Mesendoderm (in vitro differentiated cells): ENCODE data around the gene SCFD2.

Source experiments
- DNase-seq: peaks from one replicate; pipeline ENCODE4 v3.0.0; 2013
- H2AK5ac ChIP-seq: 2 replicates; pipeline ENCODE4 v1.6.1; 2013; ENCODE audit warnings: low read length, inconsistent platforms
- H2BK120ac ChIP-seq: 2 replicates; pipeline ENCODE4 v1.6.1; 2013; ENCODE audit warnings: low read depth, mild to moderate bottlenecking, low read length, moderate library complexity, mixed read lengths
- H2BK15ac ChIP-seq: replicated peaks from 2 replicates; pipeline ENCODE4 v1.6.1; 2013; ENCODE audit warnings: low read depth, mild to moderate bottlenecking, moderate library complexity
- H2BK5ac ChIP-seq: 2 replicates; pipeline ENCODE4 v1.6.1; 2013; ENCODE audit warnings: low read length, inconsistent platforms
- H3K18ac ChIP-seq: 2 replicates; pipeline ENCODE4 v1.6.1; 2013; ENCODE audit warnings: mild to moderate bottlenecking, low read length, mixed read lengths
- H3K23ac ChIP-seq: one replicate; pipeline ENCODE4 v1.6.1; 2013; ENCODE audit warnings: low read length
- H3K27ac ChIP-seq: 2 replicates; pipeline ENCODE4 v1.5.1; 2013; ENCODE audit warnings: low read depth, mild to moderate bottlenecking, inconsistent platforms, low read length, moderate library complexity
- H3K27me3 ChIP-seq: 2 replicates; pipeline ENCODE4 v1.6.1; 2013; ENCODE audit warnings: low read length, control low read depth, mild to moderate bottlenecking, inconsistent platforms; ENCODE audit not compliant: insufficient read depth, poor library complexity
- H3K36me3 ChIP-seq: 2 replicates; pipeline ENCODE4 v1.6.1; 2013; ENCODE audit warnings: low read length, inconsistent platforms; ENCODE audit not compliant: control insufficient read depth, insufficient read depth
- H3K4ac ChIP-seq: one replicate; pipeline ENCODE4 v1.6.1; 2013; ENCODE audit warnings: low read depth, mild to moderate bottlenecking, low read length, moderate library complexity
- H3K4me1 ChIP-seq: 2 replicates; pipeline ENCODE4 v1.6.1; 2013; ENCODE audit warnings: low read depth, low read length, inconsistent platforms; ENCODE audit not compliant: control insufficient read depth
- H3K4me2 ChIP-seq: 2 replicates; pipeline ENCODE4 v1.6.1; 2013; ENCODE audit warnings: low read length
- H3K4me3 ChIP-seq: 2 replicates; pipeline ENCODE4 v1.5.1; 2013; ENCODE audit warnings: mild to moderate bottlenecking, low read length
- H3K56ac ChIP-seq: one replicate; pipeline ENCODE4 v1.6.1; 2013; ENCODE audit warnings: low read length
- H3K79me1 ChIP-seq: 2 replicates; pipeline ENCODE4 v1.6.1; 2013; ENCODE audit warnings: low read length, inconsistent platforms
- H3K79me2 ChIP-seq: 2 replicates; pipeline ENCODE4 v1.6.1; 2013; ENCODE audit warnings: mild to moderate bottlenecking, low read length; ENCODE audit not compliant: control insufficient read depth, insufficient read depth
- H3K9ac ChIP-seq: 2 replicates; pipeline ENCODE4 v1.6.1; 2013; ENCODE audit warnings: low read length, inconsistent platforms
- H4K5ac ChIP-seq: one replicate; pipeline ENCODE4 v1.6.1; 2013; ENCODE audit warnings: low read length
- H4K8ac ChIP-seq: one replicate; pipeline ENCODE4 v1.6.1; 2013; ENCODE audit warnings: low read depth, mild to moderate bottlenecking, control low read depth, low read length, moderate library complexity
- whole genome bisulfite sequencing: extraction: QIAGEN DNeasy Blood & Tissue Kit; methylation state at CpG from one replicate; pipeline ENCODE4 v1.1.7; 2013; ENCODE audit warnings: low lambda C conversion rate, missing lambda C conversion rate; ENCODE audit not compliant: insufficient coverage; ENCODE audit errors: extremely low coverage; 5-methylcytosine and 5-hydroxymethylcytosine counted together

The SCFD2 gene

DNA sequence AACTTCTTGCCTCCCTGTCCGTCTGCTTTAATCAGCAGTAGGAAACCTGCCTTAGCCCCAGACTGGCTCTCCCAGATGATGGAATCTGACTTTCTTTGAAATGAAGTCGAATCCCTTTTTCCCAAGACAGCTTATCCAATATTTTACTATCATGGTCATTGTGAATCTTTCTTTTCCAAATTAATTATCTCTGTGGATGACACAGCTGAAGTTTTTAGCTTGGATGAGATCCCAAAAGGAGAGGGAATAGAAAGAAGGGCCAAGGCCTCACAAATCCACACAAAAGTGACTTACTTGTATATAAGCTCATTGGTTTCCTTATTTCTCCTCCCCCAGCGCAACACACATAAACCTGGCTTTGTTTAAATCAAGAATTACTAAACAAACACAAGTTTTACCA is 403.1 kb downstream of the SCFD2 start:
- no peak overlapping the region for H2BK15ac ChIP-seq
- no peak for DNase-seq
- no peak overlapping the region for H3K4me2 ChIP-seq
- no peak overlapping the region for H3K27ac ChIP-seq
- no CpG with 5 or more reads among the region's 3 CpGs for WGBS
- no peaks in the 10 kb centered on the region for H3K4me1 ChIP-seq
- H3K36me3 ChIP-seq = no peaks in the 10 kb centered on the region
- H3K4me3 ChIP-seq = no peak overlapping the region
- no peak overlapping the region for H4K5ac ChIP-seq
- no peak overlapping the region for H4K8ac ChIP-seq
- no peak overlapping the region for H2BK5ac ChIP-seq
- H3K9ac ChIP-seq = no peak overlapping the region
- H3K79me1 ChIP-seq = no peaks in the 10 kb centered on the region
- no peak overlapping the region for H3K56ac ChIP-seq
- no peak overlapping the region for H2AK5ac ChIP-seq
- H3K4ac ChIP-seq = no peak overlapping the region
- no peak overlapping the region for H3K23ac ChIP-seq
- no peaks in the 10 kb centered on the region for H3K79me2 ChIP-seq
- no peak overlapping the region for H3K18ac ChIP-seq
- H2BK120ac ChIP-seq = no peak overlapping the region
- no peaks in the 10 kb centered on the region for H3K27me3 ChIP-seq

DNA sequence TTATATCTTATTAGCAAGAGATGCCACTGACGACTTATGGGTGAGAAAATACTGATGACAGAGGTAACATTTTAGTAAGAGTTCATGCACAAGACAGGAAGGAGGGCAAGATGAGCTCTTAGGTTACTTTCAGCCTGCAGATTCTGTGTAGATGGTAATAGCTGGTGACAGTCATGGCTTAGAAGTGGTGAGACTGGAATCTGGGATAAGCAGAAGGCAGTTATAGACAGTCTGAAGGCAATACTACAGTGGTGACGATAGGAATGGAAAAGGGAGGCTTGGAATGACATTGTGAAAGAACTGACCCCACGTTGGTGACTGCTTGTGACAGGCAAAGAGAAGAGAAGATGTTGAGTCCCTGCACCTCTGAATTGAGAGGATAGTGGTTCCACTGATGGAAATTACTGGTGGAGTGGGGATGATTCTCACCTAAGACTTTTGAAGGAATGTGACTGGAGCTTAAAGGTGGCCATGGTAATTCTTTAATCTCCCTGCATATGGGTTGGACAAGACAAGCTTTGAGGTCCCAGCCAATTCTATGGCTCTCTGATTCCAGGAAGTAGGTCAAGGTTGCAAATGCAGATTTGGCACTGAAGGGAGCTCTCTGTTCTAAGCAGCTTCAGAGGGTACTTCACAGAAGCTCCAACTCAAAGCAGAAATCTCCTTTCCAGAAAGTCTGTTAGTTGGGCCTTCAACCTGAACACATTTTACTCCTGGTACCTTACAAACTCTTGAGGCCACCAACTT is 404.0 kb downstream of the SCFD2 start:
- no CpG with 5 or more reads among the region's 3 CpGs for WGBS
- H3K9ac ChIP-seq = no peak overlapping the region
- H2BK5ac ChIP-seq = no peak overlapping the region
- no peak overlapping the region for H2AK5ac ChIP-seq
- H3K36me3 ChIP-seq = no peaks in the 10 kb centered on the region
- H3K4me1 ChIP-seq = no peaks in the 10 kb centered on the region
- no peak overlapping the region for H3K18ac ChIP-seq
- no peak overlapping the region for H3K4me2 ChIP-seq
- H3K4me3 ChIP-seq = no peak overlapping the region
- H4K5ac ChIP-seq = no peak overlapping the region
- no peak overlapping the region for H3K4ac ChIP-seq
- no peak overlapping the region for H3K23ac ChIP-seq
- no peak overlapping the region for H2BK120ac ChIP-seq
- H3K56ac ChIP-seq = no peak overlapping the region
- H3K27me3 ChIP-seq = no peaks in the 10 kb centered on the region
- no peak overlapping the region for H2BK15ac ChIP-seq
- no peak overlapping the region for H4K8ac ChIP-seq
- no peaks in the 10 kb centered on the region for H3K79me2 ChIP-seq
- no peak overlapping the region for H3K27ac ChIP-seq
- H3K79me1 ChIP-seq = no peaks in the 10 kb centered on the region
- DNase-seq = no peak

DNA sequence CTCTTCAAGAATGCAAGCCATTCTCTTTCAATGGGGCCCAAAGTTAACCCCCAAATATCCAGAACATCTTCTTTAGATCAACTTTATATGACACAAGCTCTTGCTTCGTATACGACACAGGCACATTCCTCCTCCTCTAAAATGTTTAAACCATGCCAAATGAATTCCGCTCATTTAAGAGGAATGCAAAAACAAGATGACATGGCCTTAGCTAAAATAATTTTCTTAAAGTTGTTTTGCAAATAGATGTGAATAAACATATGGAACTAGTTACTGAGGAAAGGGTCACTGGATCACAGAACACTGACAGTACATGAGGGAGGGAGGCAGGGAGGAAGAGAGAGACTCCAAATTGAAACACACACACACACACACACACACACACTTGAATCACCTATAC is 406.3 kb downstream of the SCFD2 start:
- Histone ChIP-seq H2AK5ac (no peak overlapping the region), H3K27ac (no peak overlapping the region), H2BK5ac (no peak overlapping the region), H3K4me1 (no peaks in the 10 kb centered on the region), H4K5ac (no peak overlapping the region), H2BK120ac (no peak overlapping the region), H3K4me2 (no peak overlapping the region), H2BK15ac (no peak overlapping the region), H3K4ac (no peak overlapping the region), H3K9ac (no peak overlapping the region), H3K79me2 (no peaks in the 10 kb centered on the region), H3K4me3 (no peak overlapping the region), H3K56ac (no peak overlapping the region), H3K18ac (no peak overlapping the region), H3K23ac (no peak overlapping the region), H3K79me1 (no peaks in the 10 kb centered on the region), H3K36me3 (no peaks in the 10 kb centered on the region), H4K8ac (no peak overlapping the region), H3K27me3 (no peaks in the 10 kb centered on the region)
- WGBS = no CpG with 5 or more reads among the region's 3 CpGs
- no peak for DNase-seq

DNA sequence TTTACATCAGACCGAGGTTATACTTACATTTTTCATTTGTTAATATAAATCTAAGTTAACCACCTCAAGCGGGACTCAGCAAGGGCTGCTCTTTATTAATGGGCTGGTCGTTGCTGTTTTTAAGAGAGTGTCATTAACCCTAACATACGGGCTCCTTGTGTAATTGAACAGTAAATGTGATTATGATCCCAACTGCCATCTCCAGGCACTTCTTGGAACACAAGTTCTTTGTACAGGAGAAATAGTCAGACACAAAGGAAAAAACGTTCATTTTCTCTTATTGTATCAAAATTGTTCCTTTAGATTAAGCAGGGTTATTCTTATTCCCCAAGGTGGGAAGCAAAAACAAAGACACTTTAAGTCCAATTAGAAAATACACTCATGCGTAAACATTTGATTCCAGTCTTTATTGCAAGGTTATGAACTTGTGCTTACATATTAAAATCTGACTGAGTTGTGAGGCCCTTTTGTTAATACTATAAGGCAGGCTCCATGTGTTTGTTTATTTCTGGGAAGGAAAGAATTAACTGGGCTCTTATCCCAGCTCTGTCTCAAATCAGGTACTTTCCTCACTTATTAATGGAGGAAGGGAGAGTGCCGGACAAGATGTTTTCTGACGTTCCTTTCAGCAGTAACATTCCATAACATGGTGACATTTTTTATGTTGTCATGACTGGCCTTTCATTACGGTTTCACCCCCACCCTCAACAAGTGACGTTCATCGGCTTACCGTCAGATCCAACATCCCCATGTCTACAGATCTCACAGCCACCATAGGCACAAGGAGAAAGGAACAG is 407.8 kb downstream of the SCFD2 start:
- no peak overlapping the region for H3K18ac ChIP-seq
- H2AK5ac ChIP-seq = no peak overlapping the region
- H3K4me1 ChIP-seq = no peaks in the 10 kb centered on the region
- no peak overlapping the region for H3K56ac ChIP-seq
- H3K23ac ChIP-seq = no peak overlapping the region
- WGBS = no CpG with 5 or more reads among the region's 12 CpGs
- H3K27ac ChIP-seq = no peak overlapping the region
- H3K79me2 ChIP-seq = no peaks in the 10 kb centered on the region
- no peak overlapping the region for H3K4ac ChIP-seq
- no peak overlapping the region for H2BK15ac ChIP-seq
- no peak overlapping the region for H2BK120ac ChIP-seq
- no peaks in the 10 kb centered on the region for H3K79me1 ChIP-seq
- no peak overlapping the region for H3K9ac ChIP-seq
- H3K36me3 ChIP-seq = no peaks in the 10 kb centered on the region
- no peaks in the 10 kb centered on the region for H3K27me3 ChIP-seq
- H4K8ac ChIP-seq = no peak overlapping the region
- H4K5ac ChIP-seq = no peak overlapping the region
- no peak overlapping the region for H2BK5ac ChIP-seq
- H3K4me3 ChIP-seq = no peak overlapping the region
- no peak for DNase-seq
- no peak overlapping the region for H3K4me2 ChIP-seq

DNA sequence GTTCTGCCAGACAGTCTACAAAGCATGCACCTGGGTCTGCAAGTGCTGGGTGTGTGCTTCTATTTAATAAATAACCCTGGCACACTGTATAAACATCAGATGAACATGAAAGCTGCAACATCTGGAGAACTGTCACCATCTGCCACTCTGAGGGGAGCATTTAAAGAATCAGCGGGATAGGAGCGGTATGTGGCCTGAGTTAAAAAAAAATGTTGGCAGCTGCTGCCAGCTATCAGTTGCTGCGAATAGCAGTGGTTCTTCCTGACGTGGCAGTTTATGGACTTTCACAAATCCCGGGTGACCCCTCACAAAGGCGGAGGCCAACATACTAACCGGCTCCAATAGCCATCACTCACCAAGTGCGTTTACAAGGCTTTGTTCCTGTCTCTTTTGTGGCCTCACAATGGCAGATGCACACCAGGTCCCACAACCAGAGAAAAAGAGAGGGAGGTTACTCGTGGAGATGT is 408.6 kb downstream of the SCFD2 start:
- H3K9ac ChIP-seq = no peak overlapping the region
- H3K79me1 ChIP-seq = no peaks in the 10 kb centered on the region
- no CpG with 5 or more reads among the region's 9 CpGs for WGBS
- H3K18ac ChIP-seq = no peak overlapping the region
- DNase-seq = no peak
- no peaks in the 10 kb centered on the region for H3K4me1 ChIP-seq
- no peak overlapping the region for H3K23ac ChIP-seq
- H2BK15ac ChIP-seq = no peak overlapping the region
- no peak overlapping the region for H2BK5ac ChIP-seq
- no peak overlapping the region for H3K4me2 ChIP-seq
- no peak overlapping the region for H2AK5ac ChIP-seq
- H3K36me3 ChIP-seq = no peaks in the 10 kb centered on the region
- H2BK120ac ChIP-seq = no peak overlapping the region
- no peak overlapping the region for H4K8ac ChIP-seq
- H4K5ac ChIP-seq = no peak overlapping the region
- H3K56ac ChIP-seq = no peak overlapping the region
- no peak overlapping the region for H3K27ac ChIP-seq
- H3K4ac ChIP-seq = no peak overlapping the region
- H3K79me2 ChIP-seq = no peaks in the 10 kb centered on the region
- H3K4me3 ChIP-seq = no peak overlapping the region
- H3K27me3 ChIP-seq = no peaks in the 10 kb centered on the region
